Immature natural killer cell (primary cell): Measurements from ENCODE around the gene MADD. TPM values are rescaled to one million over a fixed set of nuclear protein-coding genes. Genes with fewer than 3 reads are reported as not detected.

Source experiments
- DNase-seq, 3 donors: peaks; one replicate each; pipeline ENCODE4 v3.0.0; 2022; ENCODE audit warnings: mixed read lengths in 1 of 3
- H3K27ac Mint-ChIP-seq, 6 donors: one replicate each; pipeline ENCODE4 v1.8.0; 2020; ENCODE audit warnings: mixed read lengths in 6 of 6, mild to moderate bottlenecking in 5 of 6, inconsistent platforms in 4 of 6, moderate library complexity in 3 of 6
- H3K27me3 Mint-ChIP-seq, 3 donors: one replicate each; pipeline ENCODE4 v1.8.0; 2020 to 2021; ENCODE audit warnings: low read depth in 3 of 3, mild to moderate bottlenecking in 3 of 3, mixed read lengths in 3 of 3, moderate library complexity in 3 of 3, inconsistent platforms in 1 of 3
- H3K36me3 Mint-ChIP-seq, 3 donors: one replicate each; pipeline ENCODE4 v1.8.0; 2020; ENCODE audit warnings: mixed read lengths in 3 of 3, inconsistent platforms in 2 of 3, mild to moderate bottlenecking in 2 of 3
- H3K4me1 Mint-ChIP-seq, 2 donors: one replicate each; pipeline ENCODE4 v1.8.0; 2020; ENCODE audit warnings: inconsistent platforms in 2 of 2, mild to moderate bottlenecking in 2 of 2, mixed read lengths in 2 of 2, moderate library complexity in 1 of 2
- H3K4me3 Mint-ChIP-seq, 5 donors: one replicate each; pipeline ENCODE4 v1.8.0; 2020; ENCODE audit warnings: mild to moderate bottlenecking in 5 of 5, mixed read lengths in 5 of 5, inconsistent platforms in 3 of 5, moderate library complexity in 3 of 5
- H3K9me3 Mint-ChIP-seq, 6 donors: one replicate each; pipeline ENCODE4 v1.8.0; 2020; ENCODE audit warnings: mild to moderate bottlenecking in 6 of 6, mixed read lengths in 6 of 6, inconsistent platforms in 4 of 6, moderate library complexity in 3 of 6
- polyA plus RNA-seq, 3 donors: library from polyadenylated mRNA; unstranded; fragments of 300-500 nt; fragmentation: Illumina TruSeq; gene quantifications; one replicate each; pipeline ENCODE4 v1.2.3, GENCODE V29; 2021

The MADD gene
- polyA plus RNA-seq, result 10 to 100 TPM; 14.7 to 42.7 (median 19.3) TPM

- Mint-ChIP-seq H3K27ac (peak within 1 kb of the TSS; percentile 83 to 98 (median 94)), H3K9me3 (no peaks in the 10 kb centered on the region), H3K4me3 (peak within 1 kb of the TSS; percentile 87 to 97 (median 91)), H3K4me1 (peaks cover 65 to 70% of the 10 kb centered on the region in 2 donors), H3K27me3 (peaks cover 12 to 22% (median 16%) of the 10 kb centered on the region in 3 donors), H3K36me3 (peaks cover 0 to 10% (median 0%) of the 10 kb centered on the region in 3 donors)
- peak; percentile 90 to 93 (median 91) for DNase-seq
Observed at GRCh38 chr11:47269829-47270305, at the start of gene MADD. MADD (plus strand) TSS chr11:47270133.

GRCh38 chr11:47220401-47220821 lies 49.5 kb upstream of the MADD start:
- H3K36me3 Mint-ChIP-seq, result peaks cover 6 to 22% (median 9%) of the 10 kb centered on the region in 3 donors
- peaks cover 23 to 35% of the 10 kb centered on the region in 2 donors for H3K4me1 Mint-ChIP-seq
- no peaks in the 10 kb centered on the region for H3K9me3 Mint-ChIP-seq
- no peak overlapping the region for H3K4me3 Mint-ChIP-seq
- no peak for DNase-seq
- peaks cover 0 to 2% (median under 1%) of the 10 kb centered on the region in 3 donors for H3K27me3 Mint-ChIP-seq
- H3K27ac Mint-ChIP-seq, result no peak overlapping the region

GRCh38 chr11:47222696-47223095 lies 47.2 kb upstream of the MADD start:
- Mint-ChIP-seq H3K9me3 (no peaks in the 10 kb centered on the region), H3K27me3 (peaks cover 0 to 2% (median 0%) of the 10 kb centered on the region in 3 donors), H3K4me3 (no peak overlapping the region), H3K27ac (no peak overlapping the region), H3K36me3 (peaks cover 6 to 22% (median 9%) of the 10 kb centered on the region in 3 donors), H3K4me1 (peaks cover 16 to 31% of the 10 kb centered on the region in 2 donors)
- no peak for DNase-seq

- H3K9me3 Mint-ChIP-seq, result no peaks in the 10 kb centered on the region
- H3K36me3 Mint-ChIP-seq, result peaks cover 0 to 22% (median 10%) of the 10 kb centered on the region in 3 donors
- peak in 2 of 3 donors; percentile 27 to 31 for DNase-seq
- H3K27me3 Mint-ChIP-seq, result peaks cover 0 to 2% (median 0%) of the 10 kb centered on the region in 3 donors
- H3K27ac Mint-ChIP-seq, result peak overlapping the region; percentile 58 to 92 (median 84)
- H3K4me1 Mint-ChIP-seq, result peaks cover 7 to 15% of the 10 kb centered on the region in 2 donors
- H3K4me3 Mint-ChIP-seq, result peak overlapping the region in 2 of 5 donors; percentile 41 to 62
Observed at GRCh38 chr11:47225552-47226400, 44.2 kb upstream of the MADD start.

GRCh38 chr11:47229161-47229560 lies 40.8 kb upstream of the MADD start:
- no peak for DNase-seq
- Mint-ChIP-seq H3K27ac (peak overlapping the region in 2 of 6 donors; percentile 40 to 55), H3K4me3 (no peak overlapping the region), H3K27me3 (peaks cover 0 to 2% (median 0%) of the 10 kb centered on the region in 3 donors), H3K9me3 (no peaks in the 10 kb centered on the region), H3K36me3 (peaks cover 0 to 16% (median 10%) of the 10 kb centered on the region in 3 donors), H3K4me1 (peaks cover 8 to 17% of the 10 kb centered on the region in 2 donors)

- H3K9me3 Mint-ChIP-seq, result no peaks in the 10 kb centered on the region
- H3K27ac Mint-ChIP-seq, result no peak overlapping the region
- no peak overlapping the region for H3K4me3 Mint-ChIP-seq
- peaks cover 0 to 25% (median 14%) of the 10 kb centered on the region in 3 donors for H3K36me3 Mint-ChIP-seq
- peaks cover 0 to 2% (median 0%) of the 10 kb centered on the region in 3 donors for H3K27me3 Mint-ChIP-seq
- H3K4me1 Mint-ChIP-seq, result peaks cover 2 to 12% of the 10 kb centered on the region in 2 donors
- no peak for DNase-seq
Observed at GRCh38 chr11:47233051-47233450, 36.9 kb upstream of the MADD start.

- H3K27ac Mint-ChIP-seq, result peak overlapping the region in 4 of 6 donors; percentile 76 to 92 (median 84)
- H3K4me1 Mint-ChIP-seq, result peaks cover 2 to 12% of the 10 kb centered on the region in 2 donors
- DNase-seq, result no peak
Observed at GRCh38 chr11:47233989-47234668, 35.8 kb upstream of the MADD start.

GRCh38 chr11:47234669-47235100 lies 35.2 kb upstream of the MADD start:
- DNase-seq, result peak; percentile 36 to 58 (median 54)
- Mint-ChIP-seq H3K27me3 (peaks cover 0 to 2% (median 0%) of the 10 kb centered on the region in 3 donors), H3K36me3 (peaks cover 1 to 19% (median 9%) of the 10 kb centered on the region in 3 donors), H3K27ac (peak overlapping the region in 5 of 6 donors; percentile 33 to 92 (median 83)), H3K9me3 (no peaks in the 10 kb centered on the region), H3K4me3 (peak overlapping the region in 1 of 5 donors; percentile 10), H3K4me1 (peaks cover 2 to 12% of the 10 kb centered on the region in 2 donors)

More at GRCh38 chr11:47233989-47234668, 35.8 kb upstream of the MADD start:
- Mint-ChIP-seq H3K36me3 (peaks cover 0 to 21% (median 11%) of the 10 kb centered on the region in 3 donors), H3K9me3 (no peaks in the 10 kb centered on the region), H3K27me3 (peaks cover 0 to 2% (median 0%) of the 10 kb centered on the region in 3 donors), H3K4me3 (peak overlapping the region in 1 of 5 donors; percentile 10)

GRCh38 chr11:47235163-47235562 lies 34.8 kb upstream of the MADD start:
- no peaks in the 10 kb centered on the region for H3K9me3 Mint-ChIP-seq
- DNase-seq, result no peak
- no peak overlapping the region for H3K4me3 Mint-ChIP-seq
- peaks cover 0 to 2% (median 0%) of the 10 kb centered on the region in 3 donors for H3K27me3 Mint-ChIP-seq
- H3K27ac Mint-ChIP-seq, result peak overlapping the region in 4 of 6 donors; percentile 60 to 92 (median 74)
- peaks cover 6 to 23% (median 9%) of the 10 kb centered on the region in 3 donors for H3K36me3 Mint-ChIP-seq
- H3K4me1 Mint-ChIP-seq, result peaks cover 2 to 12% of the 10 kb centered on the region in 2 donors

- Mint-ChIP-seq H3K27me3 (peaks cover 0 to 2% (median 0%) of the 10 kb centered on the region in 3 donors), H3K36me3 (peaks cover 6 to 25% (median 13%) of the 10 kb centered on the region in 3 donors), H3K4me3 (no peak overlapping the region), H3K27ac (peak overlapping the region in 4 of 6 donors; percentile 1 to 73 (median 43)), H3K4me1 (peaks cover 2 to 12% of the 10 kb centered on the region in 2 donors), H3K9me3 (no peaks in the 10 kb centered on the region)
- no peak for DNase-seq
Observed at GRCh38 chr11:47236482-47236881, 33.5 kb upstream of the MADD start.

- Mint-ChIP-seq H3K4me3 (no peak overlapping the region), H3K9me3 (no peaks in the 10 kb centered on the region), H3K4me1 (peaks cover 0 to 4% of the 10 kb centered on the region in 2 donors), H3K27ac (no peak overlapping the region), H3K36me3 (peaks cover 14 to 45% (median 25%) of the 10 kb centered on the region in 3 donors), H3K27me3 (peaks cover 0 to under 1% (median 0%) of the 10 kb centered on the region in 3 donors)
- no peak for DNase-seq
Observed at GRCh38 chr11:47239852-47240251, 30.1 kb upstream of the MADD start.

- Mint-ChIP-seq H3K36me3 (peaks cover 10 to 37% (median 25%) of the 10 kb centered on the region in 3 donors), H3K4me1 (peaks cover under 1 to 2% of the 10 kb centered on the region in 2 donors), H3K4me3 (no peak overlapping the region), H3K9me3 (no peaks in the 10 kb centered on the region), H3K27ac (peak overlapping the region in 2 of 6 donors; percentile 1 to 8), H3K27me3 (no peaks in the 10 kb centered on the region)
- no peak for DNase-seq
Observed at GRCh38 chr11:47241841-47242301, 28.1 kb upstream of the MADD start.

- Mint-ChIP-seq H3K9me3 (no peaks in the 10 kb centered on the region), H3K27ac (no peak overlapping the region), H3K4me1 (peaks cover 4 to 10% of the 10 kb centered on the region in 2 donors), H3K4me3 (no peak overlapping the region), H3K36me3 (peaks cover 10 to 35% (median 25%) of the 10 kb centered on the region in 3 donors), H3K27me3 (no peaks in the 10 kb centered on the region)
- no peak for DNase-seq
Observed at GRCh38 chr11:47242596-47243192, 27.2 kb upstream of the MADD start.
